ENCODE measurements around the gene ALX4.

GRCh38 chr11:44359162-44359561, 49.2 kb upstream of the ALX4 start:
- TF ChIP-seq CTCF (IDR thresholded peaks at IDR 0.05), result no peak
- TF ChIP-seq POLR2A (IDR thresholded peaks at IDR 0.05), result no peak

Measured in testis (tissue), 2 donors.